ENCODE measurements around the gene ABI3BP.

The ABI3BP gene

GRCh38 chr3:101010296-101010695, 17.1 kb upstream of the ABI3BP start:
- TF ChIP-seq CTCF (IDR thresholded peaks at IDR 0.05; ENCODE audit: borderline replicate concordance, insufficient read depth, low read depth, low read length) = no peak
- H3K4me3 ChIP-seq (ENCODE audit: low read depth, low read length) = no peak overlapping the region

- TF ChIP-seq CTCF (IDR thresholded peaks at IDR 0.05; ENCODE audit: borderline replicate concordance, insufficient read depth, low read depth, low read length) = no peak
- no peak overlapping the region for H3K4me3 ChIP-seq (ENCODE audit: low read depth, low read length)
Measured at GRCh38 chr3:101009386-101009785, 16.2 kb upstream of the ABI3BP start.

GRCh38 chr3:100999160-100999559, 5.9 kb upstream of the ABI3BP start:
- no peak overlapping the region for H3K4me3 ChIP-seq (ENCODE audit: low read depth, low read length)
- no peak for TF ChIP-seq CTCF (IDR thresholded peaks at IDR 0.05; ENCODE audit: borderline replicate concordance, insufficient read depth, low read depth, low read length)

- no peak overlapping the region for H3K4me3 ChIP-seq (ENCODE audit: low read depth, low read length)
- no peak for TF ChIP-seq CTCF (IDR thresholded peaks at IDR 0.05; ENCODE audit: borderline replicate concordance, insufficient read depth, low read depth, low read length)
Measured at GRCh38 chr3:100994809-100995208, 1.6 kb upstream of the ABI3BP start.

- no peak overlapping the region for H3K4me3 ChIP-seq (ENCODE audit: low read depth, low read length)
- TF ChIP-seq CTCF (IDR thresholded peaks at IDR 0.05; ENCODE audit: borderline replicate concordance, insufficient read depth, low read depth, low read length) = no peak
Measured at GRCh38 chr3:100994187-100994586, 966 bp upstream of the ABI3BP start.

- TF ChIP-seq CTCF (IDR thresholded peaks at IDR 0.05; ENCODE audit: borderline replicate concordance, insufficient read depth, low read depth, low read length) = no peak
- no peak overlapping the region for H3K4me3 ChIP-seq (ENCODE audit: low read depth, low read length)
Measured at GRCh38 chr3:100992231-100993012, 799 bp downstream of the ABI3BP start.

- no peak for TF ChIP-seq CTCF (IDR thresholded peaks at IDR 0.05; ENCODE audit: borderline replicate concordance, insufficient read depth, low read depth, low read length)
- H3K4me3 ChIP-seq (ENCODE audit: low read depth, low read length) = no peak overlapping the region
Measured at GRCh38 chr3:100988080-100988479, 5.1 kb downstream of the ABI3BP start.
